Pons (tissue), 1 donor: ENCODE results near the gene KDM5B.
"Not testable (repeated sequence)": the region's sequence is repeated elsewhere in the genome, so short reads cannot be mapped to it uniquely, and the experiment has no call there.

Experiments
- DNase-seq: peaks from one replicate; pipeline ENCODE4 v3.0.0-alpha.2; 2016; ENCODE audit warnings: low spot score

Gene KDM5B

GRCh38 chr1:202791077-202791747 is 17.0 kb downstream of the KDM5B start:
- DNase-seq: no peak

GRCh38 chr1:202788800-202789199 is 19.4 kb downstream of the KDM5B start:
- no peak for DNase-seq

- DNase-seq: no peak
These were observed 21.4 kb downstream of the KDM5B start for GRCh38 chr1:202786804-202787203.

- DNase-seq: no peak
These were observed 27.0 kb downstream of the KDM5B start for GRCh38 chr1:202781180-202781579.

- DNase-seq: no peak
These were observed 38.1 kb downstream of the KDM5B start for GRCh38 chr1:202770135-202770534.

GRCh38 chr1:202765721-202766120 is 42.5 kb downstream of the KDM5B start:
- no peak for DNase-seq

GRCh38 chr1:202762019-202762418 is 46.2 kb downstream of the KDM5B start:
- no peak for DNase-seq

GRCh38 chr1:202760589-202760988 is 47.6 kb downstream of the KDM5B start:
- DNase-seq: no peak

- DNase-seq: no peak
These were observed 51.8 kb downstream of the KDM5B start for GRCh38 chr1:202756391-202756790.

- no peak for DNase-seq
These were observed 53.9 kb downstream of the KDM5B start for GRCh38 chr1:202754293-202754692.

GRCh38 chr1:202752774-202753173 is 55.4 kb downstream of the KDM5B start:
- DNase-seq: no peak

- no peak for DNase-seq
These were observed 57.5 kb downstream of the KDM5B start for GRCh38 chr1:202750761-202751160.

- peak; percentile 23 for DNase-seq
These were observed 58.2 kb downstream of the KDM5B start for GRCh38 chr1:202750024-202750423.

- no peak for DNase-seq
These were observed 62.8 kb downstream of the KDM5B start for GRCh38 chr1:202745323-202745888.

GRCh38 chr1:202744770-202745169 is 63.5 kb downstream of the KDM5B start:
- not testable (repeated sequence) for DNase-seq

- DNase-seq: no peak
These were observed 65.7 kb downstream of the KDM5B start for GRCh38 chr1:202742496-202742895.

GRCh38 chr1:202733251-202733650 is 75.0 kb downstream of the KDM5B start:
- no peak for DNase-seq

- no peak for DNase-seq
These were observed 79.3 kb downstream of the KDM5B start for GRCh38 chr1:202728951-202729350.

GRCh38 chr1:202725526-202725925 is 82.7 kb downstream of the KDM5B start:
- no peak for DNase-seq

- no peak for DNase-seq
These were observed 84.5 kb downstream of the KDM5B start for GRCh38 chr1:202723708-202724107.

- DNase-seq: not testable (repeated sequence)
These were observed 85.2 kb downstream of the KDM5B start for GRCh38 chr1:202723046-202723445.

GRCh38 chr1:202716654-202717053 is 91.6 kb downstream of the KDM5B start:
- DNase-seq: no peak

- DNase-seq: not testable (repeated sequence)
These were observed 94.0 kb downstream of the KDM5B start for GRCh38 chr1:202714202-202714601.

- no peak for DNase-seq
These were observed 95.1 kb downstream of the KDM5B start for GRCh38 chr1:202713110-202713509.
